ENCODE results near the gene ABLIM3.

DNA sequence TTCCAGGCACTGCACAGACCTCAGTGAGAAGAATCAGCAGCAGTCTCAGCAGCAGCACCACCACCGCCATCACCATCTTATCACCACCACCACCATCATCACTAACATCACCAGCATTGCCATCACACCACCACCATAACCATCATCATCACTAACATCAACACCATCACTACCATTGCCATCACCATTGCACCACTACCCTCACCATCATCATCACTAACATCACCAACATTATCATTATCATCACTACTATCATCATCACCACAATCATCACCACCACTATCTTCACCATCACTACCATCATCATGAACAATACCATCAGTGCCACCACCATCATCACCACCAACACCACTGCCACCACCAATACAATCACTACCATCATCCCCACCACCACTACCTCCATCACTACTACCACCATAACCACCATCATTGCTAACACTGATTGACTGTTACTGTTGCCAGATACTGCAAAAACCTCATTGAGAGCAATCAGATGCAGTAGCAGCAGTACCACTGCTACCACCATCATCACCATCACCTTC is 61.7 kb downstream of the ABLIM3 start:
- TF ChIP-seq, protein P1, sequence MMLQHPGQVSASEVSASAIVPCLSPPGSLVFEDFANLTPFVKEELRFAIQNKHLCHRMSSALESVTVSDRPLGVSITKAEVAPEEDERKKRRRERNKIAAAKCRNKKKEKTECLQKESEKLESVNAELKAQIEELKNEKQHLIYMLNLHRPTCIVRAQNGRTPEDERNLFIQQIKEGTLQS (IDR thresholded peaks at IDR 0.05; ENCODE audit: insufficient read depth, low read depth, low read length) = no peak
- TF ChIP-seq YY1 (IDR thresholded peaks at IDR 0.05; ENCODE audit: low read depth, low read length) = no peak
